GM10847 (cell line): Measurements from ENCODE around the gene CFB.
"Not testable (repeated sequence)": the region's sequence is repeated elsewhere in the genome, so short reads cannot be mapped to it uniquely, and the experiment has no call there.

ENCODE experiments used
- POLR2A ChIP-seq: IDR thresholded peaks from 2 replicates; pipeline ENCODE4 v1.6.1; 2011; ENCODE audit not compliant: insufficient read length; ENCODE audit errors: extremely low read depth

Gene CFB

GRCh38 chr6:31971993-31972708 lies 26.3 kb downstream of the CFB start, which contains the start of gene DXO:
Gene DXO, minus strand, starts transcription at chr6:31972138. Its CDS starts 463 bp downstream, at chr6:31971675.
- peak; percentile 24 for TF ChIP-seq POLR2A

GRCh38 chr6:31972709-31973350 lies 26.9 kb downstream of the CFB start:
- TF ChIP-seq POLR2A = no peak

- no peak for TF ChIP-seq POLR2A
Observed at GRCh38 chr6:31977816-31978431, 32.0 kb downstream of the CFB start.

GRCh38 chr6:31978831-31979230 lies 32.9 kb downstream of the CFB start:
- TF ChIP-seq POLR2A = no peak

- no peak for TF ChIP-seq POLR2A
Observed at GRCh38 chr6:31979238-31979898, 33.5 kb downstream of the CFB start.

- not testable (repeated sequence) for TF ChIP-seq POLR2A
Observed at GRCh38 chr6:31981744-31982143, 35.8 kb downstream of the CFB start, which contains the start of gene C4A. Gene C4A, plus strand, starts transcription at chr6:31982057. Its CDS starts 51 bp downstream, at chr6:31982108.
